K562 (cell line): ENCODE data around the gene CDCA7L. TPM values are rescaled to one million over a fixed set of nuclear protein-coding genes. Genes with fewer than 3 reads are reported as not detected.

Experiments used
- ATAC-seq: fragments of 200-7000 bp; cut with Tn5 transposase; 3 replicates; pipeline ENCODE4 v1.9.1; 2020; ENCODE audit warnings: moderate library complexity
- BruUV-seq: library from RNA; stranded (reverse); fragments of 400-500 nt; replicated peaks from 2 replicates; lab custom pipeline; 2021; lab: Mats Ljungman, UMichigan
- CTCF ChIA-PET: fragments of 300-600 bp; formaldehyde crosslinking; extraction: SDS; loops from one replicate; lab custom pipeline; 2021; ENCODE audit warnings: low intra/inter-chr PET ratio; lab: Yijun Ruan, JAX
- POLR2A ChIA-PET: fragments of 300-600, 350-650 bp; sonication (Branson Sonifier 250); formaldehyde crosslinking; extraction: SDS; loops from one replicate; lab custom pipeline; 2021; ENCODE audit warnings: antibody characterized with exemption, inconsistent platforms; lab: Yijun Ruan, JAX
- DNase-seq, 4 experiments: peaks; one replicate each; pipeline versions ENCODE4 v3.0.0 to v3.0.0-alpha.2; 2011 to 2018; ENCODE audit warnings: low spot score in 3 of 4, mixed read lengths in 3 of 4; ENCODE audit errors: extremely low read depth in 1 of 4
- FAIRE-seq: peaks from 2 replicates; lab custom pipeline; 2011; peaks lifted over from hg19 to GRCh38; lab: Jason Lieb, UNC
- H2AFZ ChIP-seq: 2 replicates; pipeline ENCODE4 v1.6.0; 2011; ENCODE audit warnings: low read depth, low read length, control low read depth, inconsistent platforms
- H3K27ac ChIP-seq: fragments of 200-600 bp; 3 replicates; pipeline ENCODE4 v1.8.0; 2011; ENCODE audit warnings: low read depth, mild to moderate bottlenecking, control low read depth, inconsistent platforms, low read length, moderate library complexity, mixed read lengths; ENCODE audit errors: extremely low read depth
- H3K27me3 ChIP-seq, 2 experiments: fragments of 300-600 bp in 1 of 2; 2 replicates in 1 of 2; 3 replicates in 1 of 2; pipeline versions ENCODE4 v1.6.0 to v1.8.0; 2011; ENCODE audit warnings: inconsistent platforms in 2 of 2, low read length in 2 of 2, mild to moderate bottlenecking in 1 of 2, mixed read lengths in 1 of 2, moderate library complexity in 1 of 2; ENCODE audit not compliant: control insufficient read depth in 2 of 2, insufficient read depth in 2 of 2
- H3K36me3 ChIP-seq: fragments of 300-600 bp; 3 replicates; pipeline ENCODE4 v1.8.0; 2011; ENCODE audit warnings: mild to moderate bottlenecking, low read length, inconsistent platforms; ENCODE audit not compliant: control insufficient read depth, insufficient read depth
- H3K4me1 ChIP-seq, 2 experiments: fragments of 200-600 bp in 1 of 2; replicated peaks in 1 of 2; 2 replicates in 1 of 2; 3 replicates in 1 of 2; pipeline versions ENCODE4 v1.5.1 to v1.8.0; 2011; ENCODE audit warnings: inconsistent platforms in 2 of 2, low read length in 2 of 2, mild to moderate bottlenecking in 1 of 2, mixed read lengths in 1 of 2, moderate library complexity in 1 of 2; ENCODE audit not compliant: control insufficient read depth in 2 of 2, insufficient read depth in 2 of 2
- H3K4me2 ChIP-seq: 2 replicates; pipeline ENCODE4 v1.6.1; 2011; ENCODE audit warnings: low read length, control low read depth, inconsistent platforms, mixed read lengths; ENCODE audit not compliant: insufficient read depth
- H3K4me3 ChIP-seq: fragments of 200-600 bp; sonication (generic), shearing (Covaris generic); 2 replicates; pipeline ENCODE4 v1.5.1; 2016; ENCODE audit warnings: control low read depth, inconsistent platforms
- H3K79me2 ChIP-seq: fragments of 200-600 bp; 3 replicates; pipeline ENCODE4 v1.8.0; 2011; ENCODE audit warnings: low read length, inconsistent platforms; ENCODE audit not compliant: control insufficient read depth, insufficient read depth
- H3K9ac ChIP-seq, 2 experiments: 2 replicates each; pipeline versions ENCODE4 v1.6.0 to v1.6.1; 2011; ENCODE audit warnings: low read depth in 2 of 2, low read length in 2 of 2, control low read depth in 1 of 2, inconsistent platforms in 1 of 2, mild to moderate bottlenecking in 1 of 2, mixed read lengths in 1 of 2; ENCODE audit not compliant: insufficient read depth in 1 of 2
- H3K9me1 ChIP-seq: one replicate; pipeline ENCODE4 v1.6.0; 2011; ENCODE audit warnings: inconsistent platforms, mild to moderate bottlenecking, low read length, moderate library complexity; ENCODE audit not compliant: control insufficient read depth, insufficient read depth
- H3K9me3 ChIP-seq: replicated peaks from 2 replicates; pipeline ENCODE4 v1.5.1; 2011; ENCODE audit warnings: low read depth, low read length, inconsistent platforms; ENCODE audit not compliant: control insufficient read depth, insufficient read depth
- H4K20me1 ChIP-seq: replicated peaks from 2 replicates; pipeline ENCODE4 v1.6.1; 2011; ENCODE audit warnings: low read length, inconsistent platforms, mixed read lengths; ENCODE audit not compliant: control insufficient read depth, insufficient read depth
- MCM5 ChIP-seq: fragments of 450-650 bp; IDR thresholded peaks from 2 replicates; pipeline ENCODE4 v1.6.1; 2016; ENCODE audit warnings: low read depth
- MYC ChIP-seq, 2 experiments: fragments of 250-450 bp in 1 of 2; sonication (Bioruptor Pico) in 1 of 2; IDR thresholded peaks; 2 replicates each; pipeline versions ENCODE4 v1.5.1 to v1.6.1; 2012 to 2021; ENCODE audit warnings: low read depth in 2 of 2, borderline replicate concordance in 1 of 2, improper control_type of control experiment in 1 of 2, low read length in 1 of 2, mild to moderate bottlenecking in 1 of 2, moderate library complexity in 1 of 2
- ZKSCAN3 ChIP-seq: fragments of 250-450 bp; sonication (Bioruptor Pico); IDR thresholded peaks from 2 replicates; pipeline ENCODE4 v1.4.0; 2020
- ZNF696 ChIP-seq: fragments of 250-450 bp; sonication (Bioruptor Pico); conservative IDR thresholded peaks from 2 replicates; pipeline ENCODE4 v1.4.0; 2020; ENCODE audit warnings: mild to moderate bottlenecking, moderate library complexity
- WGBS: fragments of 100-300 bp; shearing (Covaris generic); methylation state at CpG from one replicate; pipeline ENCODE4 v1.1.6; 2016; ENCODE audit warnings: low coverage, mixed read lengths; ENCODE audit not compliant: insufficient coverage; ENCODE audit errors: missing lambda C conversion rate; 5-methylcytosine and 5-hydroxymethylcytosine counted together
- in situ Hi-C: fragments of 300-500 bp; cut with MboI; formaldehyde crosslinking; loops from 4 replicates; pipeline ENCODE4 v1.15.0; 2018; ENCODE audit warnings: inconsistent platforms, mixed read lengths
- intact Hi-C: fragments of 100-400 bp; cut with micrococcal nuclease; formaldehyde crosslinking; loops from 2 replicates; pipeline ENCODE4 v1.14.2; 2022
- polyA plus RNA-seq, 8 experiments: library from polyadenylated mRNA; depleted of rRNA in 4 of 8; stranded (reverse) in 5 of 8; unstranded in 3 of 8; fragments of >200 nt; fragmentation: Nextera tagmentation in 2 of 8; fragmentation: Illumina TruSeq in 1 of 8; extraction: Ambion mirVana in 2 of 8; extraction: Trizol in 1 of 8; gene quantifications; 2 replicates each; pipeline versions ENCODE4 v1.2.1 to v1.2.3, GENCODE V29; 2011 to 2014; ENCODE audit warnings: inconsistent platforms in 1 of 8, missing spikeins in 1 of 8
- total RNA-seq, 7 experiments: library from RNA; depleted of rRNA in 6 of 7; stranded (reverse); fragments of >200 nt in 6 of 7; fragmentation: Illumina TruSeq in 2 of 7; extraction: Trizol in 2 of 7; gene quantifications; 2 replicates each; pipeline versions ENCODE4 v1.2.1 to v1.2.3, GENCODE V29; 2011 to 2021; ENCODE audit warnings: low replicate concordance in 1 of 7
- TF ChIP-seq, protein P1 (sequence below): fragments of 250-450 bp; sonication (Bioruptor Pico); IDR thresholded peaks from 2 replicates; pipeline ENCODE4 v1.4.0; 2020; ENCODE audit warnings: mild to moderate bottlenecking, moderate library complexity
- TF ChIP-seq, protein P2 (sequence below): fragments of 250-450 bp; sonication (Bioruptor Pico); IDR thresholded peaks from 2 replicates; pipeline ENCODE4 v1.8.0; 2021; ENCODE audit warnings: moderate library complexity, mild to moderate bottlenecking, inconsistent platforms
- TF ChIP-seq, protein P3 (sequence below): fragments of 450-650 bp; formaldehyde crosslinking; conservative IDR thresholded peaks from 2 replicates; pipeline ENCODE4 v1.4.0; 2022; ENCODE audit warnings: mild to moderate bottlenecking, missing genetic modification characterization

The CDCA7L gene
- total and polyA plus RNA-seq, 9 of the 15 experiments (the other 6 are each of a cell fraction or from before 2014, with no cell fraction given), result 1.9 to 32.4 (median 3.1) TPM

DNA sequence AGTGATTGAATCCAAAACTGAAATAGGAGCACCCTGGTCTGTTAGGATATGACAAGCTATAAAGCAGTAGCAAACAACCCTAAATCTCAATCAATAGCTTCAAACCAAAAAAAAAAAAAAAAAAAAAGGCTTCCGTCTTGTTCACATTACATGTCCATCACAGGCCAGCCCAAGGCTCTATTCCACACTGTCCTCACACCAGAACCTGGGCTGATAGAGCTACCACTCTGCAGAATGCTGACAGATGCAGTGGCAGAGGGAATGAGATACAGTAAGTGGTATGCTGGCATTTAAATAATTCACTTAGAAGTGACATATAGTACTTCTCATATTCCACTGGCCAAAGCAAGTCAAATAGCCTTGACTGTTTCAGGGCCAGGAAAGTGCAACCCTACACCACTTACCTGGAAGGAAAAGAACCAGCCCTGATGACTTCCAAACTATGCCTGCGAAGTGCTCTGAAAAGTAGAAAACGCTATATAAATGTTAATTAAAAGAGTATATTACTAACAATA lies 5.8 kb downstream of the CDCA7L start:
- Histone ChIP-seq H2AFZ (no peak overlapping the region), H3K79me2 (no peaks in the 10 kb centered on the region), H3K4me2 (no peak overlapping the region), H3K36me3 (no peaks in the 10 kb centered on the region), H3K27ac (no peak overlapping the region), H3K9ac (no peak overlapping the region), H3K27me3 (peaks cover 4 to 9% of the 10 kb centered on the region in 2 experiments), H4K20me1 (0 out of 2 replicates have a peak, but pooled peaks cover 3% of the 10 kb centered on the region), H3K4me3 (no peak overlapping the region), H3K9me1 (no peaks in the 10 kb centered on the region), H3K9me3 (no peaks in the 10 kb centered on the region), H3K4me1 (peaks cover 0 to 4% of the 10 kb centered on the region in 2 experiments; a peak in 1 of 5 replicates)
- TF ChIP-seq MYC (IDR thresholded peaks at IDR 0.05; ENCODE audit: low read depth, low read length) (no peak), MYC (CRISPR knock-in tag; IDR thresholded peaks at IDR 0.05; ENCODE audit: borderline replicate concordance, low read depth) (no peak), MCM5 (no peak), ZNF696 (CRISPR knock-in tag) (no peak), ZKSCAN3 (CRISPR knock-in tag) (no peak)
- TF ChIP-seq, protein P1, sequence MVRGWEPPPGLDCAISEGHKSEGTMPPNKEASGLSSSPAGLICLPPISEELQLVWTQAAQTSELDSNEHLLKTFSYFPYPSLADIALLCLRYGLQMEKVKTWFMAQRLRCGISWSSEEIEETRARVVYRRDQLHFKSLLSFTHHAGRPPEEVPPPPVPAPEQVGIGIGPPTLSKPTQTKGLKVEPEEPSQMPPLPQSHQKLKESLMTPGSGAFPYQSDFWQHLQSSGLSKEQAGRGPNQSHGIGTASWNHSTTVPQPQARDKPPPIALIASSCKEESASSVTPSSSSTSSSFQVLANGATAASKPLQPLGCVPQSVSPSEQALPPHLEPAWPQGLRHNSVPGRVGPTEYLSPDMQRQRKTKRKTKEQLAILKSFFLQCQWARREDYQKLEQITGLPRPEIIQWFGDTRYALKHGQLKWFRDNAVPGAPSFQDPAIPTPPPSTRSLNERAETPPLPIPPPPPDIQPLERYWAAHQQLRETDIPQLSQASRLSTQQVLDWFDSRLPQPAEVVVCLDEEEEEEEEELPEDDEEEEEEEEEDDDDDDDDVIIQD (CRISPR knock-in tag), result no peak
- TF ChIP-seq, protein P2, sequence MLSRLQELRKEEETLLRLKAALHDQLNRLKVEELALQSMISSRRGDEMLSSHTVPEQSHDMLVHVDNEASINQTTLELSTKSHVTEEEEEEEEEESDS (CRISPR knock-in tag), result no peak
- TF ChIP-seq, protein P3, sequence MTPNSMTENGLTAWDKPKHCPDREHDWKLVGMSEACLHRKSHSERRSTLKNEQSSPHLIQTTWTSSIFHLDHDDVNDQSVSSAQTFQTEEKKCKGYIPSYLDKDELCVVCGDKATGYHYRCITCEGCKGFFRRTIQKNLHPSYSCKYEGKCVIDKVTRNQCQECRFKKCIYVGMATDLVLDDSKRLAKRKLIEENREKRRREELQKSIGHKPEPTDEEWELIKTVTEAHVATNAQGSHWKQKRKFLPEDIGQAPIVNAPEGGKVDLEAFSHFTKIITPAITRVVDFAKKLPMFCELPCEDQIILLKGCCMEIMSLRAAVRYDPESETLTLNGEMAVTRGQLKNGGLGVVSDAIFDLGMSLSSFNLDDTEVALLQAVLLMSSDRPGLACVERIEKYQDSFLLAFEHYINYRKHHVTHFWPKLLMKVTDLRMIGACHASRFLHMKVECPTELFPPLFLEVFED (CRISPR knock-in tag), result no peak
- in situ Hi-C loops, result no loop called here
- ATAC-seq, result no peak
- CTCF ChIA-PET, result no interaction called here
- POLR2A ChIA-PET, result interaction anchor here (0.6 kb wide), 1 partner anchor 263 kb away, joined by 3 read pairs; no protein-coding TSS in a partner anchor
- intact Hi-C loops, result no loop called here
- no peak for DNase-seq
- 6% methylated on average over 2 of the region's 3 CpGs for WGBS
- no TSS peak for BruUV-seq
- FAIRE-seq, result no peak
